HT-29 (cell line): Measurements from ENCODE around the gene SMYD5. TPM values are rescaled to one million over a fixed set of nuclear protein-coding genes. Genes with fewer than 3 reads are reported as not detected.
"Not testable (repeated sequence)": the region's sequence is repeated elsewhere in the genome, so short reads cannot be mapped to it uniquely, and the experiment has no call there.

ENCODE experiments used
- DNase-seq: peaks from one replicate; pipeline ENCODE4 v3.0.0-alpha.2; 2015; ENCODE audit warnings: low spot score
- total RNA-seq: library from RNA; depleted of rRNA; stranded (reverse); fragments of >200 nt; shearing (Covaris generic); gene quantifications from 2 replicates; pipeline ENCODE4 v1.2.3, GENCODE V29; 2014

Gene SMYD5
- total RNA-seq, 1 experiment from 2014 or later = 45.9 TPM

- no peak for DNase-seq
Observed at GRCh38 chr2:73259276-73259675, 45.2 kb downstream of the SMYD5 start.

GRCh38 chr2:73259704-73260337, 45.8 kb downstream of the SMYD5 start:
- no peak for DNase-seq

GRCh38 chr2:73260338-73260984, 46.4 kb downstream of the SMYD5 start:
- DNase-seq = peak; percentile 26

GRCh38 chr2:73262108-73262651, 48.1 kb downstream of the SMYD5 start:
- no peak for DNase-seq

- not testable (repeated sequence) for DNase-seq
Observed at GRCh38 chr2:73262691-73263429, 48.8 kb downstream of the SMYD5 start.

- DNase-seq = no peak
Observed at GRCh38 chr2:73263540-73264331, 49.7 kb downstream of the SMYD5 start.

GRCh38 chr2:73264332-73264606, 50.2 kb downstream of the SMYD5 start:
- no peak for DNase-seq

GRCh38 chr2:73264783-73265182, 50.7 kb downstream of the SMYD5 start:
- no peak for DNase-seq

GRCh38 chr2:73265298-73266060, 51.4 kb downstream of the SMYD5 start:
- DNase-seq = no peak

GRCh38 chr2:73266061-73266901, 52.2 kb downstream of the SMYD5 start:
- DNase-seq = no peak

GRCh38 chr2:73267008-73267407, 53.0 kb downstream of the SMYD5 start:
- DNase-seq = no peak

GRCh38 chr2:73268366-73268829, 54.4 kb downstream of the SMYD5 start:
- DNase-seq = no peak

GRCh38 chr2:73268830-73269685, 55.0 kb downstream of the SMYD5 start:
- DNase-seq = peak; percentile 40

GRCh38 chr2:73269686-73270465, 55.8 kb downstream of the SMYD5 start:
- no peak for DNase-seq

GRCh38 chr2:73272270-73272669, 58.2 kb downstream of the SMYD5 start:
- no peak for DNase-seq
